Gastroesophageal sphincter (tissue), 3 donors: ENCODE results near the gene UGDH.

ENCODE experiments used
- CTCF ChIP-seq, 4 experiments: fragments of 200-600 bp in 2 of 4; fragments of 450-650 bp in 2 of 4; sonication (generic) in 1 of 4; IDR thresholded peaks; one replicate each; pipeline ENCODE4 v1.5.1; 2017 to 2019; ENCODE audit warnings: antibody characterized with exemption in 4 of 4, mild to moderate bottlenecking in 2 of 4, moderate library complexity in 2 of 4
- POLR2A ChIP-seq, 2 donors: fragments of 450-650 bp; IDR thresholded peaks; one replicate each; pipeline ENCODE4 v1.6.1; 2017; ENCODE audit warnings: antibody characterized with exemption in 2 of 2, mild to moderate bottlenecking in 2 of 2, moderate library complexity in 1 of 2

GRCh38 chr4:39472396-39472795 is 54.8 kb downstream of the UGDH start:
- TF ChIP-seq CTCF (IDR thresholded peaks at IDR 0.05) (no peak), POLR2A (IDR thresholded peaks at IDR 0.05) (no peak)
